GM12878 (cell line): Measurements from ENCODE around the gene UBL4A. TPM values are rescaled to one million over a fixed set of nuclear protein-coding genes. Genes with fewer than 3 reads are reported as not detected.

Experiments
- ATAC-seq: fragments of 200-7000 bp; cut with Tn5 transposase; 3 replicates; pipeline ENCODE4 v1.9.1; 2020; ENCODE audit warnings: mild to moderate bottlenecking, moderate library complexity
- BruUV-seq: library from RNA; stranded (reverse); fragments of 400-500 nt; replicated peaks from 2 replicates; lab custom pipeline; 2021; lab: Mats Ljungman, UMichigan
- CTCF ChIA-PET: fragments of 300-600 bp; sonication (Branson Sonifier 250); formaldehyde crosslinking; extraction: SDS; loops from one replicate; lab custom pipeline; 2021; ENCODE audit warnings: inconsistent platforms; lab: Yijun Ruan, JAX
- POLR2A ChIA-PET: fragments of 350-600 bp; formaldehyde crosslinking; extraction: SDS; loops from one replicate; lab custom pipeline; 2021; ENCODE audit warnings: inconsistent platforms; lab: Charles Lee
- RAD21 ChIA-PET: fragments of 300-600 bp; sonication (Branson Sonifier 250); formaldehyde crosslinking; loops from one replicate; lab custom pipeline; 2023; ENCODE audit warnings: antibody characterized with exemption; ENCODE audit not compliant: unreplicated experiment; lab: Charles Lee
- SMC1A ChIA-PET: fragments of 300-600 bp; sonication (Branson Sonifier 250); formaldehyde crosslinking; loops from one replicate; lab custom pipeline; 2023; ENCODE audit not compliant: unreplicated experiment, uncharacterized antibody; lab: Charles Lee
- DNase-seq: peaks from one replicate; pipeline ENCODE4 v3.0.0-alpha.2; 2011; ENCODE audit warnings: low read depth, low spot score
- FAIRE-seq: peaks from 3 replicates; lab custom pipeline; 2011; peaks lifted over from hg19 to GRCh38; lab: Jason Lieb, UNC
- H2AFZ ChIP-seq: 2 replicates; pipeline ENCODE4 v1.6.0; 2011; ENCODE audit warnings: low read depth, low read length, control low read depth; ENCODE audit not compliant: control insufficient read depth
- H3K27ac ChIP-seq: 2 replicates; pipeline ENCODE4 v1.5.1; 2011; ENCODE audit warnings: control low read depth; ENCODE audit not compliant: control insufficient read depth, insufficient read depth
- H3K27me3 ChIP-seq, 2 experiments: replicated peaks in 1 of 2; 2 replicates each; pipeline versions ENCODE4 v1.6.0 to v1.6.1; 2011; ENCODE audit warnings: low read length in 1 of 2; ENCODE audit not compliant: control insufficient read depth in 2 of 2, insufficient read depth in 2 of 2
- H3K36me3 ChIP-seq, 2 experiments: 2 replicates each; pipeline ENCODE4 v1.5.1; 2011; ENCODE audit warnings: low read length in 1 of 2; ENCODE audit not compliant: control insufficient read depth in 2 of 2, insufficient read depth in 2 of 2
- H3K4me1 ChIP-seq: 2 replicates; pipeline ENCODE4 v1.6.1; 2011; ENCODE audit warnings: mild to moderate bottlenecking, low read length, moderate library complexity, mixed read lengths; ENCODE audit not compliant: control insufficient read depth, insufficient read depth
- H3K4me2 ChIP-seq: 2 replicates; pipeline ENCODE4 v1.6.0; 2011; ENCODE audit warnings: control low read depth; ENCODE audit not compliant: control insufficient read depth, insufficient read depth
- H3K4me3 ChIP-seq: fragments of 200-600 bp; sonication (generic); 2 replicates; pipeline ENCODE4 v1.5.1; 2016
- H3K79me2 ChIP-seq: 2 replicates; pipeline ENCODE4 v1.6.0; 2011; ENCODE audit warnings: low read length; ENCODE audit not compliant: control insufficient read depth, insufficient read depth
- H3K9ac ChIP-seq: 2 replicates; pipeline ENCODE4 v1.8.0; 2011; ENCODE audit warnings: low read length, control low read depth, mixed read lengths; ENCODE audit not compliant: control insufficient read depth, insufficient read depth
- H3K9me3 ChIP-seq: replicated peaks from 3 replicates; pipeline ENCODE4 v1.5.1; 2011; ENCODE audit warnings: mild to moderate bottlenecking, low read length; ENCODE audit not compliant: control insufficient read depth, insufficient read depth
- H4K20me1 ChIP-seq: 2 replicates; pipeline ENCODE4 v1.6.0; 2011; ENCODE audit not compliant: control insufficient read depth, insufficient read depth
- CHD1 ChIP-seq: IDR thresholded peaks from 2 replicates; pipeline ENCODE4 v1.6.1; 2012; ENCODE audit warnings: low read depth, low read length, improper control_type of control experiment
- CREB1 ChIP-seq: IDR thresholded peaks from 2 replicates; pipeline ENCODE4 v1.6.1; 2012; ENCODE audit warnings: low read depth, mild to moderate bottlenecking, inconsistent platforms
- E2F4 ChIP-seq: IDR thresholded peaks from 2 replicates; pipeline ENCODE4 v1.6.1; 2012; ENCODE audit warnings: low read depth, low read length, improper control_type of control experiment
- HDAC6 ChIP-seq: fragments of 200-600 bp; sonication (generic); IDR thresholded peaks from one replicate; pipeline ENCODE4 v1.8.0; 2017; ENCODE audit warnings: antibody characterized with exemption; ENCODE audit not compliant: unreplicated experiment
- NFYB ChIP-seq: IDR thresholded peaks from 2 replicates; pipeline ENCODE4 v1.6.1; 2011; ENCODE audit warnings: low read depth, mild to moderate bottlenecking, low read length, improper control_type of control experiment, moderate library complexity; ENCODE audit not compliant: insufficient read depth
- POLR2AphosphoS2 ChIP-seq: IDR thresholded peaks from 2 replicates; pipeline ENCODE4 v1.6.1; 2011; ENCODE audit warnings: low read depth, mild to moderate bottlenecking, low read length, improper control_type of control experiment, moderate library complexity
- SMAD1 ChIP-seq: fragments of 450-650 bp; IDR thresholded peaks from 2 replicates; pipeline ENCODE4 v1.6.1; 2018; ENCODE audit warnings: mild to moderate bottlenecking, low read depth; ENCODE audit not compliant: partially characterized antibody
- WGBS: methylation state at CpG from one replicate; pipeline ENCODE4 v1.1.6; 2016; ENCODE audit warnings: low lambda C conversion rate; ENCODE audit not compliant: insufficient replicate concordance, insufficient coverage; ENCODE audit errors: missing lambda C conversion rate; 5-methylcytosine and 5-hydroxymethylcytosine counted together
- in situ Hi-C: fragments of 300-500 bp; cut with MboI; formaldehyde crosslinking; loops from 9 replicates; pipeline ENCODE4 v1.14.3; 2018; ENCODE audit warnings: mixed read lengths
- intact Hi-C: fragments of 100-400 bp; cut with micrococcal nuclease; formaldehyde crosslinking; loops from one replicate; pipeline ENCODE4 v1.14.2; 2022; ENCODE audit not compliant: unreplicated experiment
- polyA plus RNA-seq, 11 experiments: library from polyadenylated mRNA; depleted of rRNA in 4 of 11; unstranded in 6 of 11; stranded (reverse) in 5 of 11; fragments of >200 nt; fragmentation: Nextera tagmentation in 4 of 11; fragmentation: Illumina TruSeq in 1 of 11; extraction: Ambion mirVana in 4 of 11; extraction: Trizol in 1 of 11; gene quantifications; 1 replicate in 1 of 11; 2 replicates in 10 of 11; pipeline versions ENCODE4 v1.2.1 to v1.2.3, GENCODE V29; 2011 to 2016; ENCODE audit warnings: inconsistent platforms in 2 of 11, missing spikeins in 2 of 11, low read depth in 1 of 11
- total RNA-seq, 4 experiments: library from RNA; depleted of rRNA in 3 of 4; stranded (reverse); fragments of >200 nt in 3 of 4; fragmentation: Illumina TruSeq in 1 of 4; extraction: Trizol in 1 of 4; gene quantifications; 2 replicates each; pipeline versions ENCODE4 v1.2.1 to v1.2.3, GENCODE V29; 2013 to 2021
- TF ChIP-seq, protein P1 (sequence below): IDR thresholded peaks from 2 replicates; pipeline ENCODE4 v1.6.1; 2012; ENCODE audit warnings: low read depth, low read length, improper control_type of control experiment
- TF ChIP-seq, protein P2 (sequence below): fragments of 450-650 bp; IDR thresholded peaks from 2 replicates; pipeline ENCODE4 v1.6.1; 2016; ENCODE audit warnings: mild to moderate bottlenecking, moderate library complexity, borderline replicate concordance

Gene UBL4A
- total and polyA plus RNA-seq, 10 of the 15 experiments (the other 5 are each of a cell fraction or from before 2014, with no cell fraction given): 4.2 to 49.9 (median 34.0) TPM

DNA sequence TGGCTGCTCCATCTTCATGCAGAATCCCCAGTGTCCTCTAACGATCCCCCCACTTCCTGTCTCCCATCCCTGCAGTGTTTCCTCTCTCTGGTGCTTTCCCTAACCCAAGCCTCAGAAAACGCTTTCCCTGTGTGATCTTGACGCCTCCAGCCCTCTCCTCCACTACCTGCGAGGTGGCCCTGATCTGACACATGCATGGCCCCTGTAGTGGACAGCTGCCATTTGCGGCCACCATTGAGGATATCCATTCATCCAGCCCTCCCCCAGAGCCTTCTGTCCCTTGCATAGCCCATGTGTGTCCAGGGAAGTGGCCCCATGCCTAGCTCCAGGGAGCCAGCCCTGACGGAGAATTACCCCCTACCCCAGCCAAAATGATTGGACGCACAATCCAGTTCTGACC is 3.1 kb downstream of the UBL4A start:
- in situ Hi-C loops (no loop called here), intact Hi-C loops (no loop called here)
- ChIA-PET POLR2A (interaction anchor here (1.6 kb wide), 1 partner anchor 71 kb away, joined by 4 read pairs; no protein-coding TSS in a partner anchor), RAD21 (interaction anchor here (1.2 kb wide), 1 partner anchor 32 kb away, joined by 4 read pairs; no protein-coding TSS in a partner anchor), SMC1A (no interaction called here), CTCF (no interaction called here)
- H3K36me3 ChIP-seq: peaks cover 0 to 2% of the 10 kb centered on the region in 2 experiments; a peak in 2 of 4 replicates
- no peaks in the 10 kb centered on the region; the same call in 2 of the 3 replicates for H3K9me3 ChIP-seq
- no peak for ATAC-seq
- TF ChIP-seq, protein P1, sequence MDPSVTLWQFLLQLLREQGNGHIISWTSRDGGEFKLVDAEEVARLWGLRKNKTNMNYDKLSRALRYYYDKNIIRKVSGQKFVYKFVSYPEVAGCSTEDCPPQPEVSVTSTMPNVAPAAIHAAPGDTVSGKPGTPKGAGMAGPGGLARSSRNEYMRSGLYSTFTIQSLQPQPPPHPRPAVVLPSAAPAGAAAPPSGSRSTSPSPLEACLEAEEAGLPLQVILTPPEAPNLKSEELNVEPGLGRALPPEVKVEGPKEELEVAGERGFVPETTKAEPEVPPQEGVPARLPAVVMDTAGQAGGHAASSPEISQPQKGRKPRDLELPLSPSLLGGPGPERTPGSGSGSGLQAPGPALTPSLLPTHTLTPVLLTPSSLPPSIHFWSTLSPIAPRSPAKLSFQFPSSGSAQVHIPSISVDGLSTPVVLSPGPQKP: no peak
- TF ChIP-seq, protein P2, sequence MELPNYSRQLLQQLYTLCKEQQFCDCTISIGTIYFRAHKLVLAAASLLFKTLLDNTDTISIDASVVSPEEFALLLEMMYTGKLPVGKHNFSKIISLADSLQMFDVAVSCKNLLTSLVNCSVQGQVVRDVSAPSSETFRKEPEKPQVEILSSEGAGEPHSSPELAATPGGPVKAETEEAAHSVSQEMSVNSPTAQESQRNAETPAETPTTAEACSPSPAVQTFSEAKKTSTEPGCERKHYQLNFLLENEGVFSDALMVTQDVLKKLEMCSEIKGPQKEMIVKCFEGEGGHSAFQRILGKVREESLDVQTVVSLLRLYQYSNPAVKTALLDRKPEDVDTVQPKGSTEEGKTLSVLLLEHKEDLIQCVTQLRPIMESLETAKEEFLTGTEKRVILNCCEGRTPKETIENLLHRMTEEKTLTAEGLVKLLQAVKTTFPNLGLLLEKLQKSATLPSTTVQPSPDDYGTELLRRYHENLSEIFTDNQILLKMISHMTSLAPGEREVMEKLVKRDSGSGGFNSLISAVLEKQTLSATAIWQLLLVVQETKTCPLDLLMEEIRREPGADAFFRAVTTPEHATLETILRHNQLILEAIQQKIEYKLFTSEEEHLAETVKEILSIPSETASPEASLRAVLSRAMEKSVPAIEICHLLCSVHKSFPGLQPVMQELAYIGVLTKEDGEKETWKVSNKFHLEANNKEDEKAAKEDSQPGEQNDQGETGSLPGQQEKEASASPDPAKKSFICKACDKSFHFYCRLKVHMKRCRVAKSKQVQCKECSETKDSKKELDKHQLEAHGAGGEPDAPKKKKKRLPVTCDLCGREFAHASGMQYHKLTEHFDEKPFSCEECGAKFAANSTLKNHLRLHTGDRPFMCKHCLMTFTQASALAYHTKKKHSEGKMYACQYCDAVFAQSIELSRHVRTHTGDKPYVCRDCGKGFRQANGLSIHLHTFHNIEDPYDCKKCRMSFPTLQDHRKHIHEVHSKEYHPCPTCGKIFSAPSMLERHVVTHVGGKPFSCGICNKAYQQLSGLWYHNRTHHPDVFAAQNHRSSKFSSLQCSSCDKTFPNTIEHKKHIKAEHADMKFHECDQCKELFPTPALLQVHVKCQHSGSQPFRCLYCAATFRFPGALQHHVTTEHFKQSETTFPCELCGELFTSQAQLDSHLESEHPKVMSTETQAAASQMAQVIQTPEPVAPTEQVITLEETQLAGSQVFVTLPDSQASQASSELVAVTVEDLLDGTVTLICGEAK: no peak
- no peak for TF ChIP-seq HDAC6
- TF ChIP-seq NFYB: no peak
- TF ChIP-seq SMAD1: no peak
- TF ChIP-seq E2F4: no peak
- no peak for TF ChIP-seq CREB1
- peak; percentile 45; the same call in 1 of the 2 replicates for TF ChIP-seq POLR2AphosphoS2
- no peak for TF ChIP-seq CHD1
- peaks cover 16% of the 10 kb centered on the region for H3K79me2 ChIP-seq
- WGBS: 49% methylated on average over 7 of the region's 7 CpGs
- DNase-seq: no peak
- H4K20me1 ChIP-seq: no peaks in the 10 kb centered on the region
- no peak overlapping the region for H2AFZ ChIP-seq
- BruUV-seq: no TSS peak
- no peak overlapping the region for H3K9ac ChIP-seq
- H3K27ac ChIP-seq: no peak overlapping the region
- H3K27me3 ChIP-seq: no peaks in the 10 kb centered on the region
- peaks cover 8% of the 10 kb centered on the region; the same call in 1 of the 2 replicates for H3K4me1 ChIP-seq
- H3K4me3 ChIP-seq: no peak overlapping the region
- H3K4me2 ChIP-seq: no peak overlapping the region
- no peak for FAIRE-seq
